ENCODE data around the gene MCM3.

DNA sequence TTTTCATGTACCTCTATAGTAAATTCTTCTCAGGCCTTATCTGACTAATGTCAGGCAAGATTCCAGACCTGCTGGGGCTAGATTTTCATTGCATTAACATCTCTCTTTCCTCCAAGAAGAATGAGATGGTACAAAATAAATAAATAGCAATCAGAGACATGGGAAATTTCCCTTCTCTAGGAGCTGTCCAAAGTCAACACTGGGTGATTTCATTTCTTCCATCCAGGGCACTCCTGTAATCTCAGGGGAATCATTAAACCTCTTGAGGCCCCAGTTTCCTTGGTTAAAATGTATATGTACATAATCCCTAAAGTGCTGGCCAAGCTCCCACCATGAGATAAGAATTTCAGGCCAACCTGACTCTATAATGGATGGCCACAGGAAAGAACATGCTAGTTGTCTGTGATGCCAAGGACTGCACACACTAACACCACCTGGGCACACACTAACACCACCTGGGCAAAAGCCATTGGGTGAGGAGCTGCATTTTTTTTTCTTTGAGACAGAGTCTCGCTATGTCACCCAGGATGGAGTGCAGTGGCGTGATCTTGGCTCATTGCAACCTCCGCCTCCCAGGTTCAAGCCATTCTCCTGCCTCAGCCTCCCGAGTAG, 41.2 kb downstream of the MCM3 start:
- TF ChIP-seq POLR2A (IDR thresholded peaks at IDR 0.05) = no peak
- TF ChIP-seq CTCF (IDR thresholded peaks at IDR 0.05) = no peak

All from testis (tissue), 2 donors.